Trophoblast cell (in vitro differentiated cells and primary cell): ENCODE results near the gene CDH11.

Experiments
- DNase-seq, 2 donors: peaks; one replicate each; pipeline ENCODE4 v3.0.0-alpha.2; 2016
- H2AFZ ChIP-seq: 2 replicates; pipeline ENCODE4 v1.6.1; 2013; ENCODE audit warnings: low read length, moderate library complexity, mild to moderate bottlenecking; ENCODE audit not compliant: insufficient read depth, poor library complexity
- H2AK5ac ChIP-seq: 2 replicates; pipeline ENCODE4 v1.6.1; 2013; ENCODE audit warnings: mild to moderate bottlenecking, low read length
- H2BK120ac ChIP-seq: 2 replicates; pipeline ENCODE4 v1.6.1; 2013; ENCODE audit warnings: low read length, mild to moderate bottlenecking, moderate library complexity; ENCODE audit not compliant: insufficient read depth, poor library complexity
- H2BK12ac ChIP-seq: 2 replicates; pipeline ENCODE4 v1.6.1; 2013; ENCODE audit warnings: mild to moderate bottlenecking, low read length, moderate library complexity
- H2BK5ac ChIP-seq: 2 replicates; pipeline ENCODE4 v1.6.1; 2013; ENCODE audit warnings: low read length, low read depth, moderate library complexity, mild to moderate bottlenecking; ENCODE audit not compliant: poor library complexity
- H3K14ac ChIP-seq: 2 replicates; pipeline ENCODE4 v1.6.1; 2013; ENCODE audit warnings: mild to moderate bottlenecking, low read length
- H3K18ac ChIP-seq: 2 replicates; pipeline ENCODE4 v1.6.1; 2013; ENCODE audit warnings: mild to moderate bottlenecking, low read length
- H3K23ac ChIP-seq: 2 replicates; pipeline ENCODE4 v1.6.1; 2013; ENCODE audit warnings: low read length
- H3K27ac ChIP-seq: 2 replicates; pipeline ENCODE4 v1.5.1; 2013; ENCODE audit warnings: low read depth, mild to moderate bottlenecking, inconsistent platforms, low read length, moderate library complexity
- H3K27me3 ChIP-seq: 2 replicates; pipeline ENCODE4 v1.6.1; 2013; ENCODE audit warnings: inconsistent platforms, mild to moderate bottlenecking, low read length, moderate library complexity; ENCODE audit not compliant: insufficient read depth
- H3K36me3 ChIP-seq, 2 experiments: 1 replicate in 1 of 2; 2 replicates in 1 of 2; pipeline ENCODE4 v1.6.1; 2013; ENCODE audit warnings: low read length in 2 of 2, mild to moderate bottlenecking in 2 of 2, moderate library complexity in 1 of 2; ENCODE audit not compliant: insufficient read depth in 2 of 2, control insufficient read depth in 1 of 2
- H3K4ac ChIP-seq: 2 replicates; pipeline ENCODE4 v1.6.1; 2013; ENCODE audit warnings: low read depth, mild to moderate bottlenecking, low read length, moderate library complexity
- H3K4me1 ChIP-seq, 2 experiments: 1 replicate in 1 of 2; 2 replicates in 1 of 2; pipeline ENCODE4 v1.6.1; 2013; ENCODE audit warnings: low read length in 2 of 2, mild to moderate bottlenecking in 2 of 2, moderate library complexity in 1 of 2; ENCODE audit not compliant: insufficient read depth in 2 of 2, control insufficient read depth in 1 of 2
- H3K4me2 ChIP-seq: 2 replicates; pipeline ENCODE4 v1.6.1; 2013; ENCODE audit warnings: inconsistent platforms, mild to moderate bottlenecking, low read length, moderate library complexity
- H3K4me3 ChIP-seq: 2 replicates; pipeline ENCODE4 v1.5.1; 2013; ENCODE audit warnings: mild to moderate bottlenecking, low read depth, low read length, inconsistent platforms
- H3K79me1 ChIP-seq: one replicate; pipeline ENCODE4 v1.6.1; 2013; ENCODE audit warnings: low read length
- H3K79me2 ChIP-seq: 2 replicates; pipeline ENCODE4 v1.6.1; 2013; ENCODE audit warnings: low read length, mild to moderate bottlenecking; ENCODE audit not compliant: control insufficient read depth, insufficient read depth, poor library complexity
- H3K9ac ChIP-seq: 2 replicates; pipeline ENCODE4 v1.6.1; 2013; ENCODE audit warnings: mild to moderate bottlenecking, low read length
- H3K9me3 ChIP-seq: 2 replicates; pipeline ENCODE4 v1.6.1; 2013; ENCODE audit warnings: low read depth, mild to moderate bottlenecking, control low read depth, inconsistent platforms, low read length; ENCODE audit not compliant: insufficient read depth
- H4K12ac ChIP-seq: 2 replicates; pipeline ENCODE4 v1.6.1; 2013; ENCODE audit warnings: low read depth, mild to moderate bottlenecking, low read length, moderate library complexity
- H4K8ac ChIP-seq: 2 replicates; pipeline ENCODE4 v1.6.1; 2013; ENCODE audit warnings: low read depth, mild to moderate bottlenecking, low read length, moderate library complexity
- H4K91ac ChIP-seq: one replicate; pipeline ENCODE4 v1.6.1; 2013; ENCODE audit warnings: low read depth, mild to moderate bottlenecking, low read length, moderate library complexity
- WGBS: extraction: QIAGEN DNeasy Blood & Tissue Kit; methylation state at CpG from one replicate; pipeline ENCODE4 v1.1.7; 2013; ENCODE audit warnings: missing lambda C conversion rate; ENCODE audit not compliant: insufficient read length, insufficient coverage; ENCODE audit errors: extremely low coverage; 5-methylcytosine and 5-hydroxymethylcytosine counted together

CDH11 gene

GRCh38 chr16:65125322-65125721 is 3.5 kb upstream of the CDH11 start:
- Histone ChIP-seq H3K18ac (no peak overlapping the region), H2AFZ (no peak overlapping the region), H2AK5ac (no peak overlapping the region), H3K4me1 (peaks cover 7 to 17% of the 10 kb centered on the region in 2 experiments), H3K4ac (no peak overlapping the region), H2BK120ac (no peak overlapping the region), H3K23ac (no peak overlapping the region), H3K4me2 (peak overlapping the region; percentile 2), H3K79me2 (peaks cover 27% of the 10 kb centered on the region), H4K91ac (no peak overlapping the region), H3K9me3 (no peaks in the 10 kb centered on the region), H3K27ac (no peak overlapping the region), H3K79me1 (peaks cover 31% of the 10 kb centered on the region), H3K27me3 (peaks cover 5% of the 10 kb centered on the region), H2BK5ac (no peak overlapping the region), H4K12ac (no peak overlapping the region), H2BK12ac (no peak overlapping the region), H3K9ac (no peak overlapping the region), H4K8ac (no peak overlapping the region), H3K36me3 (no peaks in the 10 kb centered on the region), H3K4me3 (no peak overlapping the region), H3K14ac (no peak overlapping the region)
- no peak for DNase-seq
- WGBS = no CpG with 5 or more reads among the region's 2 CpGs

- no peaks in the 10 kb centered on the region for H3K36me3 ChIP-seq
- no peaks in the 10 kb centered on the region for H3K9me3 ChIP-seq
Measured at GRCh38 chr16:65124596-65124995, 2.7 kb upstream of the CDH11 start.

GRCh38 chr16:65124212-65124548 is 2.3 kb upstream of the CDH11 start:
- peaks cover 5% of the 10 kb centered on the region for H3K27me3 ChIP-seq
- no peaks in the 10 kb centered on the region for H3K9me3 ChIP-seq
- no peak overlapping the region for H3K4me3 ChIP-seq
- no CpG with 5 or more reads among the region's 7 CpGs for WGBS
- no peak overlapping the region for H3K9ac ChIP-seq
- H3K36me3 ChIP-seq = no peaks in the 10 kb centered on the region
- no peak overlapping the region for H2AFZ ChIP-seq
- peaks cover 31% of the 10 kb centered on the region for H3K79me2 ChIP-seq
- H3K4ac ChIP-seq = no peak overlapping the region
- peaks cover 36% of the 10 kb centered on the region for H3K79me1 ChIP-seq
- peak overlapping the region; percentile 99 for H4K91ac ChIP-seq
- no peak overlapping the region for H2BK120ac ChIP-seq
- H3K14ac ChIP-seq = peak overlapping the region; percentile 98
- H2BK12ac ChIP-seq = no peak overlapping the region
- H3K4me1 ChIP-seq = peaks cover 7 to 19% of the 10 kb centered on the region in 2 experiments
- peak overlapping the region; percentile 82 for H3K4me2 ChIP-seq
- H3K23ac ChIP-seq = no peak overlapping the region
- no peak overlapping the region for H3K18ac ChIP-seq
- no peak overlapping the region for H2BK5ac ChIP-seq
- no peak overlapping the region for H4K12ac ChIP-seq
- H2AK5ac ChIP-seq = no peak overlapping the region
- DNase-seq = no peak
- no peak overlapping the region for H4K8ac ChIP-seq
- H3K27ac ChIP-seq = no peak overlapping the region

More at GRCh38 chr16:65124596-65124995, 2.7 kb upstream of the CDH11 start:
- no peak overlapping the region for H3K14ac ChIP-seq
- H3K4me3 ChIP-seq = no peak overlapping the region
- DNase-seq = no peak
- no peak overlapping the region for H2AFZ ChIP-seq
- WGBS = no CpG with 5 or more reads among the region's 2 CpGs
- H3K18ac ChIP-seq = no peak overlapping the region
- peaks cover 7 to 19% of the 10 kb centered on the region in 2 experiments for H3K4me1 ChIP-seq
- H4K12ac ChIP-seq = no peak overlapping the region
- H2BK120ac ChIP-seq = no peak overlapping the region
- H2BK12ac ChIP-seq = no peak overlapping the region
- H3K9ac ChIP-seq = no peak overlapping the region
- H4K8ac ChIP-seq = no peak overlapping the region
- H2BK5ac ChIP-seq = no peak overlapping the region
- H3K23ac ChIP-seq = no peak overlapping the region
- H4K91ac ChIP-seq = no peak overlapping the region
- no peak overlapping the region for H3K27ac ChIP-seq
- no peak overlapping the region for H3K4me2 ChIP-seq
- peaks cover 5% of the 10 kb centered on the region for H3K27me3 ChIP-seq
- peaks cover 36% of the 10 kb centered on the region for H3K79me1 ChIP-seq
- H3K79me2 ChIP-seq = peaks cover 31% of the 10 kb centered on the region
- H2AK5ac ChIP-seq = no peak overlapping the region
- H3K4ac ChIP-seq = no peak overlapping the region

- Histone ChIP-seq H4K91ac (peak overlapping the region; percentile 99), H3K9me3 (no peaks in the 10 kb centered on the region), H3K79me2 (peaks cover 31% of the 10 kb centered on the region), H2AK5ac (peak overlapping the region; percentile 95), H3K27ac (peak overlapping the region; percentile 76), H3K9ac (peak overlapping the region; percentile 81), H3K14ac (peak overlapping the region; percentile 98), H3K18ac (peak overlapping the region; percentile 93), H3K4ac (peak overlapping the region; percentile 94), H3K79me1 (peaks cover 36% of the 10 kb centered on the region), H4K8ac (peak overlapping the region; percentile 91), H2BK120ac (peak overlapping the region; percentile 97), H3K36me3 (no peaks in the 10 kb centered on the region), H2BK12ac (peak overlapping the region; percentile 67), H3K4me1 (peaks cover 7 to 19% of the 10 kb centered on the region in 2 experiments), H2AFZ (peak overlapping the region; percentile 73), H4K12ac (peak overlapping the region; percentile 96), H3K4me3 (peak overlapping the region; percentile 69), H3K23ac (peak overlapping the region; percentile 28), H2BK5ac (peak overlapping the region; percentile 96), H3K4me2 (peak overlapping the region; percentile 82), H3K27me3 (peaks cover 5% of the 10 kb centered on the region)
- WGBS = no CpG with 5 or more reads among the region's 51 CpGs
- DNase-seq = no peak
Measured at GRCh38 chr16:65123396-65124211, 1.7 kb upstream of the CDH11 start.
